NCI-H1048 (cell line): ENCODE data around the gene HOXA3.

Source experiments
- DNase-seq: peaks from one replicate; lab custom pipeline; 2025; lab: John Stamatoyannopoulos, UW

The HOXA3 gene

DNA sequence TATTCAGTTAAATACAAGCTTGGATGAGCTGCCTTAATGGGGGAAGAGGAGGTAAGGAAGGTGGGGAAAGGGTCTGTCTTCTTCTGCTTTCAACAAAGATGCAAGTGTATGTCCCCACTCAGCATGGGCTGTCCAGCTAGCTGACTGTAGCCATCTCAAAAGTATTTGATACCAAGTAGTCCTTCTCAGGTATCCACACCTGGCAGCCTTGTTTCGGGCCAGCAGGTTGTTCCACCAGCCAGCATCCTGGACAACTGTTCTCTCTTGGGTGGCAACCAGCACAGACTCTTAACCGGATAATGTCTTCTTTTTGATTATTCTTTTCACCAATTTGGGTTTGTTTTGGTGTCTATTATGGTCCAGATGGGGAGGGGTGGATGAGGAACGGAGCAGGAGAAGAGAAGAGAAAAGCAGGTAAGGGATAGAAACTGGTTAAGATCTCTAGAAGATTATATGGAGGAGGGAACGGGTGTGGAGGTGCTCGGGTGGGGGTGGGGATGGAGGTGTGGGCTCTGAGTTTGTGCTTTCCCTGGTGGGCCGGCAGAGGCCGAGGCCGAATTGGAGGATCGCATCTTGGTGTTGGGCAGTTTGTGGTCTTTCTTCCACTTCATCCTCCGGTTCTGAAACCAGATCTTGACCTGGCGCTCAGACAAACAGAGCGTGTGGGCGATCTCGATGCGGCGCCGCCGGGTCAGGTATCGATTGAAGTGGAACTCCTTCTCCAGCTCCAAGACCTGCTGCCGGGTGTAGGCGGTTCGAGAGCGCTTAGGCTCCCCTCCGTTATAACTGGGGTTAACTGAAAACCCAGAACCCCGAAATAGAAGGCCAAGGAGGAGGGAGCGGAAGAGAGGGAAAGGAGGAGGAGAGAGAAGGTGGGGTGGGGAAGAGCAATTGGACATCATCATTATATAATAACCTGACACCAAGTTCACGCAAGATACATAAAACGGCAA, 23.3 kb downstream of the HOXA3 start:
- no peak for DNase-seq

DNA sequence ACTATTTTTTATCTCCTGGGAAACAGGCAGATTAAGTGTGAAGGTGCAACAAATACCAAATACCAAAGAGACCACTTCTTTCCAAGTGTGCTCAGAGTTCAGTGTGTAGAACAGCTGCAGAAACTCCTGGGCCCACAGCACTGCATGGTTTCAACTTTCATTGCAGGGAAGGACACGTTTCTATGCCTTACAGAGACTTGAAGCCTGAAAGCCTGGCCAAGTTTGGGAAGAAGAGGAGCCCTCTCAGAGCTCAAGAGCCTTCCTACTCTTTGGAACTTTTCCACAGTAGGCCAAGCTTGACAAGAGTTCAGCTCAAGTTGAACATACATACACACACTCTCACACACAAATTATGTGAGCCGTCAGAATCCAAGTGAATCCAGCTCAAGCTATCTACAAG, 24.3 kb downstream of the HOXA3 start:
- DNase-seq = no peak

DNA sequence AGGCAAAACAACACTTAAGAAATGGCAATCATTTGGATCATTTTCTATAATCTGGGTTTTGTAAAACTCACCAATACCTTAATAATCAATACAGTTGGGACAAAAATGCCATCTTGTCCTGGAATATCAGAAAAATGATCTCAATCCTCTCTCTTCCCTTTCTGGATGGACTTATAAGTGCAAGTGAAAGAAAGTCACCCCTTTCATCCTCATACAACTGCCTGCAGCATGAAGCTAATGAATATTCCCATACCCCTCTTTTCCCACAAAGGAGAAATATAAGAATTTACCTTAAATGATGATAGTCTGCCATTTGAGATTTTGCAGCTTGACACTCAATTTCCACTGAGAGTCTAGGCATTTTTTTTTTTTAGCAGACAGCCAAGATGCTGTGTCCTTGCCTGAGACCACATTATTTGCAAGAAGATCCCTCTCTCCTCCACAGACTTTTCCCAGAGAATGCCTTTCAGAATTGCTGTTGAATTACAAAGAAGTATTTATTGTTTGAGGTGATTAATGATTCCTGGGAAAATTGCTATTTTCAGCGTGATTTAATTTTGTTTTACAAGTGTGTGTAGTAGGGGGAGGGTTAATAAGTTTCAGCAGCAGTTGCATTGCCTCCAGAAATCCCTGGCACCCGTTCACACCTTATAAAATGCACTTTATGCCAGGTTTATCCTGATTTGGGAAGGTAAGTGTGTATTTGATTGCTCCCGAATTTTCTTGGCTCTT, 25.6 kb downstream of the HOXA3 start:
- DNase-seq = no peak

DNA sequence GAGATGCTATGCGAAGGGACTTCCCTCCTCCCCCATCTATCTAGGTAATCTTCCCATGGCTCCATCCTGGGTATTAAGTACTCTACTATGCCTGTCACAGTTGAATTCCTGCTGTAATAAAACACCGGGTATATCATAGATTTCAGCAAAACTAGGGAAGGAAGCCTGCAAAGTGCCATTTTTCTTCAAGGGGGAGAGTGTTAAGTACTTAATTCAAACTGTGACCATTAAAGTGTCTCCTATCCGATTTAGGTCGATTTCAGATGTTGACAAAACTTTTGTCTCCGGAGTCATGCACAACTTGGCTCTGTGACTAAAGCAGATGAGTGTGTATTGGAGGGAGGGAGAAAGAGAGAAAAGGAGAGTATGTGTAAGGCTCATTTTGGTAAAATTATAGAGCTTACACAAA, 26.4 kb downstream of the HOXA3 start:
- DNase-seq = no peak

DNA sequence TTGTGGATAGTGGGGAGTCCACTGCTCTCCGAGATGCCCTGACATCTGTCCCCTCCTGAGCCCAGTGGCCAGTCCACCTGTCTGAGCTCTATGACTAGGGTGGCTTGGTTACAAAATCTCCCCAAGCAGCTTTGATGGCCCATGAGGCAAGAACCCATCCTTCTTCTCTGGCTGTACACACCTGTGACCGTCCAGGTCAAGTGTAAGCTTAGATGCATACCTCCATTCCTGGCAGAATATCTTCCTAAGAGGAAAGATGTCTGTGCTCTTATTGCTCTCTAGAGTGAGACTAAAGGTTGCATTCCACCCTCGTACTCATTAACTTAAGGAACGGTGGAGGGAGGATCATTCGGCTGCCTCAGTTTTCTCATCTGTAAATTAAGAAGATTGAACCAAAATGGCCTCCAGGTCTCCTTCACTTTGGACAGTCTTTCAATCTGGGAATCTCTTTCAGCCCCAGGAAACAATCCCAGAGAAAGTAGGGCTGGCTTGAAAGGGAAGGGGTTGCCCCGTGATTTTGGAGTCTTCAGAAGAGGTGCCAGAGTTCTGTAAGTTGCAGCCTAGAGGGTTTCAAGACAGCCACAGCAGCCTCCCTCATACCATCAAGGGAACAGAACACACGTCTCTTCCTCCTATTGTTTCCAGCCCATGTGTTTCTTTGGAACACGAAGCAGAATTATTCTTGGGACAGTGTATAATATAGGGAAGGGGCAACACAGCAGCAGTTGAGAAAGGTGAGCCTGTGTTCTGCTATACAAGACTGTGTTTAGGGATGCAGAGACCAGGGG, 27.3 kb downstream of the HOXA3 start:
- DNase-seq = no peak

DNA sequence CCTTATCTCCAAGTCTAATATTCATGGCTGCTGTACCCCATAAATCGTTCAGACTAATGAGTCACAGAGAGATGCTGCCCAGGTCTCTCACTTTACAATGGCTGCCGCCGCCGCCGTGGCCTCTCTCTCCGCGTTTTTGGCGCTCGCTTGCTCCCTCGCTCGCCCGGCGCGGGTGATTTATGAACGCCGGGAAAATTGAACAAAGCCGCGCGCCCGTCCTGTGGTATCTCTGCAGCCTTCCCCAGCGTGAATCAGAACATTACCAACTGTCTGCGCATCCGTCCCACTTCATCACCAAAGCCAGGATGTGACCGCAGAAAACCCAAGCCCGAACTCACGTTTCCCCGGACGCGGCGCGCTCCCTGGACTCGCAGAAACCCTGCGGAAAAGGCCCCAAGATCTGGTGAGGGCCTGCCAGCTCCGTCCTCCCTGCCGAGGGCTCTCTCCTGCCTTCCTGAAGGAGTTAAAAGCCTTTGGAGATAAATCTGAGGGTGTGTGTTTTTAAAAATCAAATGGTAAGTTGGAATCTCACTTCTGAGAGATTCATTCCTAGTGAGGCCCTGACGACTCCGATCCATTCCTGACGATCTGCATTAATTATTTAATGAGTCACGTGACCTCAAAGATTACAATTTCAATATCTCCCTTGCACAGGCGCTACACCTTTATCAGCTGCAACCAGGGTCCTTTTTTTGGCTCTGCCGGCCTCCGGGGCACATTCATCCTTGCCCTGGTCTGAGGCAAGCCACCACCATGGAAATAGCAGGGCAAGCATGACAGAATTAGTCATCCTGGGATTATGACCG, 28.1 kb downstream of the HOXA3 start:
- no peak for DNase-seq

DNA sequence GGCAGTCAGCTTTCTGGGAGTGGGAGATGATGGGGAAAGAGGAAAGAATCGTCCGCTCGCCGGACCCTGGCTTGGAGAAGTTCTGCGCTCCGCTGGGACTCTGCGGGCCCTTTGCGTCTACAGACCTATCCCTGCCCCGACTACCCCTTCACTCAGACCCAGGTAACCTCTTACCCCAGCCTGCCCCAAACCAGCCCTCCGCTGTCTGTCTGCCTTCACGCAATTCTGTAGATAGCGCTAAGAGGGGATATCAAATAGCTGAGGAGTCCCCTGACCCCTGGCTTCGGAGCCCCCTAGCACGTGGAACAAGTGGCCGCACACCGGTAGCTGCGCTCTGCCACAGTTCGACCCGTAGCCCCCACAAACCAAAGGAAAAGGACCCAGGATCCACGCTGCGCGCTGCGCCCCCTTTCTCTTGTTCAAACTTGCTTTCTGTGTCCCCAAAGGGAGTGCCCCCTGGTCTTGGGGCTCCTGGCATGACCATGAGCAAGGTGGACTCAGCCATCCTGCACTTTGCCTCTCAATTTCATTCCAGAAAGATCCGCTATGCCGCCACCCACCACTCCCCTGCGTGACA, 28.8 kb downstream of the HOXA3 start:
- no peak for DNase-seq

DNA sequence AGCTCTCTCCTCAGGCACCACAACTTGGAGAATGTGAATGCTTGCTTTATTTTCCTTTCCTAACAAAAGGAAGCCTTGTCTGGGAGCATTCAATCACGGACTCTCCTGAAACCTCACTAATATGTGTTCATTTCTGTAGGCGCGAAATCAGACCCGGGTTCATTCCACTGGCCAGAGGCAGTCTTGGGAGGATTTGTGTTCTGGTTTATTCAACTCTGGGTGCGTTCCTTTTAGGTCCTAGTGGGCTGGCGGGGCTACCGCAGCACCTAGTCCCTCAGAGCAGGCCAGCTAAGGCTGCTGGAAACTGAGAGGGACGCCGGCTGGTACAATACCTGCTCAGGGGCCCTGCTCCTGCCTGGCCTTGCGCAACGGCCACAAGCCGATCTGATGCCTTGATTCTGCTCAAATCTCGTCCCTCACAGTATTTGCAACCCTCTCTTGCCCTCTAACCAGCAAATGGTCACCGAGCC, 29.3 kb downstream of the HOXA3 start:
- no peak for DNase-seq

DNA sequence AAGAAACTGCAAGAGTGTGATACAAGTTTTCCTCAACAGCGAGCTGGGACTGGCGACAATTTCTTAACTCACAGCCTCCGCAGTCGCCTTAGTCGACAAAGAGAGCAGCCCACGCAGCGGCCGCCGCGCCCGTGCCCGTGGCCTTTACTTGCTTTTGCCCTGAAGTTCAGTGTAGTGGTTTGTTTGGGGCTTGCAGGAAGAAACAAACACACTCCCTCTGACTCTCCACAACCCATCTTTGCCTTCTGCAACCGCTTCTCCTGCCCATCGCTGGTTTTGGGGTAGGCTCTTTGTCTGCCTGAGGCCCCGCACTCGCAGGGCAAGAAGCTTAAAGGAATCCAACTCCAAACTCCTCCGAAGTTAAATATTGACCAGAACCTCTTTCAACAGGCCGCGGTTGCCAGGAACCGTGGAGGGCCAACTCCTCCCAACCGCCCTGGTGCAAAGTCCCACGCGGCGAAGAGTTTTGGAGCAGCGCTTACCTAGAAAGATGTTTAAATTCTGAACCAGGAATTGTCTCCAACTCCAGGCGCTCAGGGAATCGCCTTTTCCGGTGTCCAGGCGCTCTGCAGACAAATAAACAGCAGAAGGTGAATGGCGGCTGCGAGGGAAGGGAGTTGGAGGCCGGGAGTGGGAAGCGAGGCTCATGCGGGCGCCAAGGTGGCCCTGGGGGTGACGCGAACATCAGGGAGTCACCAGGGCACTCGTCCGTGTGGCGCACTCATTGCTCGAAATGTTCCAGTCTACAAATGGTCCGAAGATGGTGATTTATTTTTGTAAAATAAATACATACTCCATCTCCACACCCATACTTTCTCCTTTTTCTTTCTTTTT, 30.1 kb downstream of the HOXA3 start:
- DNase-seq = no peak

DNA sequence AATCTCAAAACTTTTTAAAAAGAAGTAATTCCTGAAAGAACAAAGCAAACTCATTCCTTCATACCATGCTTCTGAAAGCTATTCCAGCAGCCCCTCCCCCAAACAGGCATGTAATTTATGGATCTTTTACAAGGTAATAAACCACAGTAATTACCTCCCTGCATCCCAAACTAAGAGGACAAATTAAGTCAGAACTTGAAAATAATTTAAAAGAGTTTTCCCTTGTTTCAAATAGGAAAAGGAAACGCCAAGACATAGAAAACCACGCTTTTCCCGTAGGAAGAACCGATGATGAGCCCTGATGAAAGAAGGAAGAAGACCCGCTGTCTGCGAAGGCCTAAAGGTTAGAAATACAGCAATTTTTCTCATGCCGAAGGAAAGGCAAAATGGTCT, 30.7 kb downstream of the HOXA3 start:
- no peak for DNase-seq

DNA sequence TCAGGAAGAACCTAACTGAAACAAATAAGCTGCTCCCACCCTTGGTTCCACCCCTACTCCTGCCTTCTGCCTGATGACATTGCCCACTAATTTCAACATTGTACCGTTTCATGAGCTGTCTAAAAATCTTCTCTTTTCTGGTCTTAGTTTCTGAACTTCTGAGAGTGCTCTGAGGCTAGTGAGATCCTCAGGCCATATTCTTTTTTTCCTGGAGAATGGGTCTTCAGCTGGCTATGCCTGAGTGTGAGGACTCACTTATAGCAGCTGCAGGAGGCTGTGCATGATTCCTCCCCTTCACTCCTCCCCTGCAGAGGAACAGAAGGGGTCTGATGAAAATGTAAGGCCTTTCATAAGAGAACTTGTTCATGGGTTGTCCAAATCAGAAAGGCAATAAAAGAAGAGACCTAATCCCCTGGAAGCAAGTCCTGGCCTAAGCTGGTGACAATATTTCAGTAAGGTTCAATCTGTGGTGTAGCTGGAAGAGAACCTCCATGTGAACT, 32.9 kb downstream of the HOXA3 start:
- DNase-seq = no peak

DNA sequence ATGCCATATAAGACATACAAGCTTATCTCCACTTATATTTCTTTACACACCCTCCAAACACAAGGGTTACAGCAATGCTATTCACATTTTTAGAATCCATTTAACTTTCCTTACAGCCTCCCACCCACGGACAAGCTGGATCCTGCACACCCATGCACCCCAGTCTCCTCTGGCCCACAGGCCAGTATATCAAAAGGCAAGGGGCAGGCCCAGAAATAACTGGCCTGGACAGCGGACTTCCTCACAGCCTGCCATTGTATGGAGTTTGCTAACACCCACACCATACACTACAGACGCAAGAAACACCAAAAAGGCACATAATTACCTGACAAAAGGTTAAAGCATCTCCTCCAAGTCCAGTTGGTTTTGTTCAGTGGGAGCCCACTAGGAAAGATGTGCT, 33.8 kb downstream of the HOXA3 start:
- no peak for DNase-seq

DNA sequence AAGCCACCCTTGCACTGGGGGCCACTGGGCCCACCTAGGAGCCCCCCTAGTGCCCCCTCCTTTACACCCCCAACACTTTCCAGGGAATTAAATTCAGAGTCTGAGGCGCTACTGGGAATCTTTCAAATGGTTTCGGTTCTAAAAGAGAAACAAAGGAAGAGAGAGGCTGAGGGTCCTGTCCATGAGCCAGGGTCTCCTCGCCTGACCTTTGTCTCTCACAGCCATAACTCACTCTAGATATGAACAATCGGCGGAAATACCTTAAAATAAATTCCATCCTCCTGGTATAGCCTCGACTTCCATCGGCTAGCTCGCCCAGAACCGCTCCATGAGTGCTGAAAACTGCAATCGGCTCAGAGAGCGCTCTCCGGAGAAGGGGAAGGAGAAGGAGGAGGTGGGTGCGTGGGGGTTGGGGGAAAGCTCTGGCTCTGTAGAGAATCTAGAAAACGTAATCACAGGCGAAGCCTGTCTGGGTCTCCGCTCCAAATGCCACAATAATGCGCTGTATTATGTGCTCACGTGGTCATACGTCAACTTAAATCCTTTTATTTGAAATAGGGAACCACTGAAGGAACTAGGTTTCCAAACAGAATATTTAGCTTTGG, 34.4 kb downstream of the HOXA3 start:
- no peak for DNase-seq

DNA sequence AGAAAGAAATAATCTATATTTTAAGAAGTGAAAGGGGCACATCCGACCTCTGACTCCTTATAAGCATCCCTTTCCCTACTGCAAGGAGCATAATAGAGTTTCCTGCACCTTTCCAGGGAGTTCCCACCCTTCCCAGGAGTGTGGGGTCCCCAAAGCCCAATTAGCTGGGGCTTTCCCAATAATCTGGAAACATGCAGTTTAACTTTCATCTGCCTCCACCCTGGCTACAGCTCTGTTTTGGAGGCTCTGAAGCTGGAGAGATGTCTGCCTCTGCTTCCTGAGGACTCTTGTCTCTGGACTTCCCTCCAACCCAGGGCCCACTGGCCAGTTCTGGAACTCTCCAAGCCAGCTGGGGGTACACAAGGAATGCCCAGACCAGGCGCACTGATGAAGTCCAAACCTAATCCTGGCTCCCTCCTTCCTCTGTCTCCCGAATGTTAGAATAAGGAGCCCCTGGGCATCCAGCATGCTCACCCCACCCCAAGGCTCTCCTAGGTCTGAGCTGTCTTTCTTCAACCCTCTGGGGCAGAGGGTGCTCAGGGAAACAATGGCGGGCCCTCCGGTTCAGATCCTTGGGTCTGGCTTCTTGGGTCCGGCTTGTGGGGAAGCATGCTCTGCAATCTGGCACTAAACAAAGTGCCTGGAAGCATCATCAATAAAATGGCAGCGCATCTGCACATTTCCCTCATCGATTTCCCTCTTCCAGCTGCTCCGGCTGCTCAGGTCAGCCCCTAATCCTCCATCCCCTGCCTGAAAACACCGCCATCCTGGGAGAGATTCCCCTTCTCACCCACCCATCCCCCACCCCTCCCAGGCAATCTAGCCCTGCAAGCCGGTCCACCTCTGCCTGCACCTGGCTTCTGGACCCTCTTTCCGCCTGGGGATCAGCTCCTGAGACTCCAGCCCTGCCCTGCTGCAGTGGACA, 35.2 kb downstream of the HOXA3 start:
- DNase-seq = no peak

DNA sequence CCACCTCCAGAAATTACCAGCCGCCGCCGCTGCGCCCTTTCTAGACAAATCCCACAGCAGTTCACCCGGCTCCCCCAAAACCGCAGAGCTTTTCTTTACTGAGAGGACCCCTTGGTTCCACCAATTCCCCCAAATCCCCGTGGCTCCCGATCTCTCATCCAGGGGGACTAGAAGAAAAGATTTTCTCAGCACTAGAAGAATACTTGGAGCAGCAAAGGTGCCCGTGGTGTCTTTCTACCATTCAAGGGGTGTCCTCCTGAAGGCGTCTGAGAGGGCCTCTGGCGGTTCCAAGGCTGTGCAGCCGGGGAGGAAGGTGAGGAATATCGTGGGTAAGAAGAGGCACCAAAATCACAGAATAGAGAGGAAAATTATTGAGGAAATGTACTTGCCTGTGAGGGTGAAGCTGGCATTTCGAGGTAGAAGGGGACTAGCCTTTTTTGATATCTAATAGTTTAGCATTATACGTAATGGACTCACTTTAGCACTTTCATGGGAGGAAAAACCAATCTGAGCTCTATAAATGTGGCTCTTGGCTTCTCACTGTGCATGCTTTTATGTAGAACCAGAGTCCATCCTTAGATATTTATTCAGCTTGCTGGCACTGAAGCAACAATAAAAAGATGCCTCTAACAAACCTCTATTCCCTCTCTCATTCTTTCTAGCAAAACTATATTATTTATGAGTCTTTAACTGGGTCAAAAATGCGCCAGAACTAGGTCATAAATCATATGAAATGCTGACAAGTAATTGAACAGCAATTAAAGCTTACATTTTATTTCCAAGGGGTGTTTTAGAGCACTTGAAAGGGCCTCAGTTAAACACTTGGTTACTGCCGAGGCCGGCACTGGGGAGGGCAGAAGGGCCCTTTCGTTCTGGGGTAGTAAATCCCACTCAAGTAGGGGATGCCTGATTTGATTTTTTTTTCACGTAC, 36.1 kb downstream of the HOXA3 start:
- DNase-seq = no peak

DNA sequence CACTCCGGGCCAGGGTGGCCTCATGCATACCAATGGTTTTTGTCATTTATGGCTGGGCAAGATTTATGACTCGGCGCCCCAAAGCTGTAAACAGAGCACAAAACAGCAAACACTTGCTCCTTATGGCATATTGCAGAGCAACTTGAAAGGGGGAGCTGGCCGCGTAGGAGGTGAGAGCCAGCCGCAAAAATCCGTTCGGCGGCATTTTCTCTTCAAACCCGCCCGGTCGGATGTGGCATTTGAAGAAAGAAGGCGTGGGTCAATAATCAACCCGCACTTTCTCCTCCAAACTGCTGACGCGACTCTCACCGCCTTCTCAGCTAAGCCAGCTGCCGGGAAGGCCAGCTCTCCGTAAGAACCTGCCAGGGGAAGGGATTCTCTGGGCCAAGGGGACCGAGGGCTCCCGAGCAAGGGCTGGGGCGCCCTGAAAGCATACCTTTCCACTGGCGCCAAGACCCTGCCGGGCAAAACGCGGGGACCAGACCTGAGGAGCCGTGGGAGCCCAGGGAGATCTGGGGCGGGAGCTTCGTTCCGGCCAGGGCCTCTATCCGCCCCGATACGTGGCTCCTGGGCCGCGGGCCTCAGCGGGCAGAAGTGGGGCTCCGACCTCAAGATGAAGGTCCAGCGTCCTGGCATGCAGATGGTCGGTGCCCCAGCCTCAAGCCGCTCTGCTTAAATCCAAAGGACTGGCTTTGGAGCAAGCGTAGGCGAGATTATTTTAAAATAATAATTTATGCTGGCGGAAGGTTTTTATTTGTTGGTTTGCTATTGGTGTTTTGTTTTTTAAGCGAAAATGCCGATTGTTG, 37.0 kb downstream of the HOXA3 start:
- DNase-seq = no peak

DNA sequence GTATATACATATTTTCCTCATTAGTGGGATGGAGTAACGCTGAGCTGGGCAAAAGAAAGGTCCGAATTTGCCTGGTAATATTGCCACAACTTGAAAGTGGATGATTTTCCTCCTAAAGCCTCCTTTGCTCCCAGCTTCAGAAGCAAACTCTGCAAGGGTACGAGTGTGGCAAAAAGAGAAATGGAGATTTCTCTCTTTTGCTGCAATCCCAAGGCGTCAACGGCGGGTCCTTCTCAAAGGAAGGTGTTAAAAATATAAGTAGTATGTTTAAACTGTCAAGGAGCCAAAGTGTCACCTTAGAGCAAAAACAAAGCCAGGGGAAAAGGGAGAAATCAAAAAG, 37.5 kb downstream of the HOXA3 start:
- DNase-seq = no peak
